Measurements from ENCODE around the gene USP49. TPM values are rescaled to one million over a fixed set of nuclear protein-coding genes. Genes with fewer than 3 reads are reported as not detected.

The USP49 gene
- total RNA-seq, 1 experiment from 2014 or later, result 6.9 TPM

DNA sequence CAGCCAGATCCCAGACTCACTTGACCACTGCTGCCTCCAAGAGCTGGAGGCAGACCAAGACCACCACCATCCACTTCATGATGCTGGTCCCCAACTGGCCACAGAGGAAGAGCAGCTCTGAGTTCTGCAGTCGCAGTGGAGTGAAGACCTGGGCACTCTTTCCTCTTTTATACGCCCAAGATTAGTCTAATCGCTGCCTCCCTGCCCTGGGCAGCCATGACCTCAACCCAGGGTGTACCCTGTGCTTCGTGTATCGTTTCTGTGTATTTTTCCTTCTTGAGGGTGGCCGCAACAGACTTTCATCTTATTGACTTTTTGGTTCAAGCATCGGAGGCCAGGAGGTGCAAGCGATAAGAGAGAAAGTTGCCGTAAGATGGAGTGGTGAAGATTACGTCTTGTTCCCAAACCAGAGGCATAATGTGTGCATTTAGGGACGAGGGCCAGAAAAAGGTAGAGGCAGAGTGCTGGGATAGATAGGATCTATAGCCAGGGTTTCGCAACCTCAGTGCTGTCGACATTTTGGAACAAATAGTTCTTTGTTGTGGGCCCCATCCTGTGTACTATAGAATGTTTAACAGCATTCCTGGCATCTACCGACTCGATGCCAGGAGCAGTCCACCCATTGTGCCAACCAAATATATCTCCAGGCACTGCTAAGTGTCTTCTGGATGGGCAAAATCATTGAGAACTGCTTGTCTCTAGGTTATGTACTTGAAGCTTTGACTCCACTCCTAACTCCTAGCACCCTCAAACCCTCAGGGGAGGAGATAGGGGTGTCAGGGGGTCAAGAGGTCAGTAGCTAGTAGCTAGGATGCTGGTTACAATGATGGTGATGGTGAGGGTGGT lies 147.7 kb downstream of the USP49 start, which contains the start of gene PGC:
Gene PGC, minus strand, starts transcription at position 142 of the 846 bp plus-strand sequence. Its CDS starts 63 bp downstream, at position 79.
- ATAC-seq (no peak), DNase-seq (ENCODE audit: low read depth, low spot score) (no peak)
- H3K9me3 ChIP-seq (ENCODE audit: control insufficient read depth in 1 of 2, insufficient read depth in 1 of 2, low read depth in 1 of 2, low read length in 2 of 2), result no peaks in the 10 kb centered on the region
- no peaks in the 10 kb centered on the region for H3K9me2 ChIP-seq (ENCODE audit: insufficient read depth)
- H4K20me1 ChIP-seq (ENCODE audit: insufficient read depth), result no peaks in the 10 kb centered on the region
- no peak within 1 kb of the TSS for H3K4me3 ChIP-seq (replicated peaks in 1 of 2; ENCODE audit: low read depth in 1 of 2, low read length in 2 of 2)
- no peak within 1 kb of the TSS for H3K4me2 ChIP-seq (ENCODE audit: low read length)
- no peaks in the 10 kb centered on the region for H3K27me3 ChIP-seq (ENCODE audit: insufficient read depth, low read length)
- no peaks in the 10 kb centered on the region for H3K36me3 ChIP-seq (ENCODE audit: control insufficient read depth in 1 of 2, insufficient read depth in 2 of 2, low read length in 2 of 2)
- TF ChIP-seq SP1 (IDR thresholded peaks at IDR 0.05; ENCODE audit: low read depth) (no peak), EZH2phosphoT487 (IDR thresholded peaks at IDR 0.05; ENCODE audit: borderline replicate concordance) (no peak), YY1 (IDR thresholded peaks at IDR 0.05; ENCODE audit: extremely low read depth, insufficient replicate concordance, low read depth, low read length) (no peak), EZH2 (IDR thresholded peaks at IDR 0.05) (no peak), POLR2AphosphoS5 (IDR thresholded peaks at IDR 0.05; ENCODE audit: low read depth, low read length) (no peak), SIN3A (IDR thresholded peaks at IDR 0.05; ENCODE audit: low read depth) (no peak), JUND (IDR thresholded peaks at IDR 0.05) (no peak), EGR1 (IDR thresholded peaks at IDR 0.05; ENCODE audit: low read depth) (no peak), ZNF274 (IDR thresholded peaks at IDR 0.05; ENCODE audit: low read depth, low read length) (no peak), RAD21 (IDR thresholded peaks at IDR 0.05; ENCODE audit: low read depth) (no peak), SRF (IDR thresholded peaks at IDR 0.05; ENCODE audit: low read depth) (no peak)
- TF ChIP-seq, protein P1, sequence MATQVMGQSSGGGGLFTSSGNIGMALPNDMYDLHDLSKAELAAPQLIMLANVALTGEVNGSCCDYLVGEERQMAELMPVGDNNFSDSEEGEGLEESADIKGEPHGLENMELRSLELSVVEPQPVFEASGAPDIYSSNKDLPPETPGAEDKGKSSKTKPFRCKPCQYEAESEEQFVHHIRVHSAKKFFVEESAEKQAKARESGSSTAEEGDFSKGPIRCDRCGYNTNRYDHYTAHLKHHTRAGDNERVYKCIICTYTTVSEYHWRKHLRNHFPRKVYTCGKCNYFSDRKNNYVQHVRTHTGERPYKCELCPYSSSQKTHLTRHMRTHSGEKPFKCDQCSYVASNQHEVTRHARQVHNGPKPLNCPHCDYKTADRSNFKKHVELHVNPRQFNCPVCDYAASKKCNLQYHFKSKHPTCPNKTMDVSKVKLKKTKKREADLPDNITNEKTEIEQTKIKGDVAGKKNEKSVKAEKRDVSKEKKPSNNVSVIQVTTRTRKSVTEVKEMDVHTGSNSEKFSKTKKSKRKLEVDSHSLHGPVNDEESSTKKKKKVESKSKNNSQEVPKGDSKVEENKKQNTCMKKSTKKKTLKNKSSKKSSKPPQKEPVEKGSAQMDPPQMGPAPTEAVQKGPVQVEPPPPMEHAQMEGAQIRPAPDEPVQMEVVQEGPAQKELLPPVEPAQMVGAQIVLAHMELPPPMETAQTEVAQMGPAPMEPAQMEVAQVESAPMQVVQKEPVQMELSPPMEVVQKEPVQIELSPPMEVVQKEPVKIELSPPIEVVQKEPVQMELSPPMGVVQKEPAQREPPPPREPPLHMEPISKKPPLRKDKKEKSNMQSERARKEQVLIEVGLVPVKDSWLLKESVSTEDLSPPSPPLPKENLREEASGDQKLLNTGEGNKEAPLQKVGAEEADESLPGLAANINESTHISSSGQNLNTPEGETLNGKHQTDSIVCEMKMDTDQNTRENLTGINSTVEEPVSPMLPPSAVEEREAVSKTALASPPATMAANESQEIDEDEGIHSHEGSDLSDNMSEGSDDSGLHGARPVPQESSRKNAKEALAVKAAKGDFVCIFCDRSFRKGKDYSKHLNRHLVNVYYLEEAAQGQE (IDR thresholded peaks at IDR 0.05; ENCODE audit: low read depth), result no peak
- TF ChIP-seq, protein P2, sequence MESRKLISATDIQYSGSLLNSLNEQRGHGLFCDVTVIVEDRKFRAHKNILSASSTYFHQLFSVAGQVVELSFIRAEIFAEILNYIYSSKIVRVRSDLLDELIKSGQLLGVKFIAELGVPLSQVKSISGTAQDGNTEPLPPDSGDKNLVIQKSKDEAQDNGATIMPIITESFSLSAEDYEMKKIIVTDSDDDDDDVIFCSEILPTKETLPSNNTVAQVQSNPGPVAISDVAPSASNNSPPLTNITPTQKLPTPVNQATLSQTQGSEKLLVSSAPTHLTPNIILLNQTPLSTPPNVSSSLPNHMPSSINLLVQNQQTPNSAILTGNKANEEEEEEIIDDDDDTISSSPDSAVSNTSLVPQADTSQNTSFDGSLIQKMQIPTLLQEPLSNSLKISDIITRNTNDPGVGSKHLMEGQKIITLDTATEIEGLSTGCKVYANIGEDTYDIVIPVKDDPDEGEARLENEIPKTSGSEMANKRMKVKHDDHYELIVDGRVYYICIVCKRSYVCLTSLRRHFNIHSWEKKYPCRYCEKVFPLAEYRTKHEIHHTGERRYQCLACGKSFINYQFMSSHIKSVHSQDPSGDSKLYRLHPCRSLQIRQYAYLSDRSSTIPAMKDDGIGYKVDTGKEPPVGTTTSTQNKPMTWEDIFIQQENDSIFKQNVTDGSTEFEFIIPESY (IDR thresholded peaks at IDR 0.05; ENCODE audit: extremely low read depth, insufficient replicate concordance, low read length), result no peak
- TF ChIP-seq, protein P3, sequence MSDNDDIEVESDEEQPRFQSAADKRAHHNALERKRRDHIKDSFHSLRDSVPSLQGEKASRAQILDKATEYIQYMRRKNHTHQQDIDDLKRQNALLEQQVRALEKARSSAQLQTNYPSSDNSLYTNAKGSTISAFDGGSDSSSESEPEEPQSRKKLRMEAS (IDR thresholded peaks at IDR 0.05), result no peak
- H3K4me1 ChIP-seq (ENCODE audit: control insufficient read depth in 1 of 2, insufficient read depth in 2 of 2, low read length in 2 of 2), result peaks cover 0 to 1% of the 10 kb centered on the region in 2 experiments; a peak in 2 of 4 replicates
- POLR2A ChIA-PET, result no interaction called here
- RAD21 ChIA-PET (ENCODE audit: low non-redundant PET in 1 of 2, low total read pairs in 2 of 2, uncharacterized antibody in 2 of 2, unreplicated experiment in 2 of 2), result no interaction called here
- H3K79me2 ChIP-seq (ENCODE audit: insufficient read depth, low read length), result no peaks in the 10 kb centered on the region
- BruUV-seq (replicated peaks), result no TSS peak
- no peak within 1 kb of the TSS for H2AFZ ChIP-seq (ENCODE audit: low read depth, low read length, poor library complexity, severe bottlenecking)
- CTCF ChIA-PET, result no interaction called here
- H3K27ac ChIP-seq (ENCODE audit: low read depth, low read length), result no peak within 1 kb of the TSS
- no peak within 1 kb of the TSS for H3K9ac ChIP-seq (ENCODE audit: low read length)
- intact Hi-C loops (cut with micrococcal nuclease), result no loop called here

Measured in HCT116 (cell line).